GM19452 (cell line): ENCODE results near the gene DHX29.

Experiments used
- ATAC-seq: cut with Tn5 transposase; IDR thresholded peaks from one replicate; pipeline ENCODE4 v1.9.1; 2021; ENCODE audit not compliant: unreplicated experiment

The DHX29 gene

DNA sequence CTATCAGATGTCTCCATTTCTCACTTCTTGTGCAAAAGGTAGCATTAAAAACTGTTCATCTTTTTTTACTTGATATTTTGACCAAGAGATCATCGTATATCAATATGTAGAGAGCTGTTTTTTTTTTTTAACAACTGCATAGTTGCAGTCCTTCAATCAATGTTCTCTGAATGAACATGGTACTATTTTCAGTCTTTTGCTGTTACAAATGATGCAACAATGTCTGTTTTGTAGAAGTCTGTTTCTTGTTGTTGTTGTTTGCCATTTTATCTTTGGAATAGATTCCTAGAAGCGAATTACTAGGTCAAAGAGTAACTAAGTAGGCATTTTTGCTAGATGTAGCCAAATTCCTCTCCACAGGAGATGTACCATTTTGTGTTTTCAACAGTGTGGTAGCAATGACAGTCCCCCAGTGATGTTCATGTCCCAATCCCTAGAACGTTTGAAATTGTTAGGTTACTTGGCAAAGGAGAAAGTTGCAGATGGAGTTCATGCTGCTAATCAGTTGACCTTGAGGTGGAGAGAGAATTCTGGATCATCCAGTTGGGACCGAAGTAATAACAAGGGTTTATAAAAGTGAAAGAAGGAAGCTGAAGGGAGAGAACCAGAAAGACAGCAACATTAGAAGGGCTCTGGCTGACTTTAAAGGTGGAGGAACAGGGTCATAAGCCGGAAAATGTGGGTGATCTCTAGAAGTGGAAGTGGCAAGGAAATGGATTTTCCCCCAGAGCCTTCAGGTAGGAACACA lies 6.5 kb upstream of the DHX29 start:
- ATAC-seq: no peak

DNA sequence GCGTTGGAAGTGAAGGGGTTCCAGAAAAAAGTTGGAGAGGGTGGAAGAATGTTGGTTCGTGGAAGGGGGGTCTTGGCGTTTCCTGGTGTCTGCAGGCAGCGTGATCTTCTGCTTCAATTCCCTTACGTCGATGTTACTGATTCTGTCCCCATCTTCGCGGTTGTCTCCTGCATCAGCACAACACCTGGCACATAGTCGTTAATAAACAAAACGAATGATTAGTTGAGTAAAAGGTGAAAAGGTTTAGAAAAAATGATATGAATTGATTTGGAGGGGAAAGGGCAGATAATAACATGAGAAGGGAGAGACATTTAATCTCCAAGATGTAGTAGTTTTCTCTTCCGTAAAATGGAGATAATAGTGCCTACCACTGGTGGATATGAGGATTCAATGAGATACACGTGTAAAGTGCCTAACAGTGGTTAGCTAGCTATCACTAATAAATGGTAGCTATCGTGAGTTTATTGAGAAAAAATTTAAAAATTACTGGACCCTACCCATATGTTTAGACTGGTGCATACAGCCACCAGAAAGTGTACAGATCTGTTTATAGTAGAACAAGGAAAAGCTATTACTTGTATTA lies 851 bp upstream of the DHX29 start:
- no peak for ATAC-seq

DNA sequence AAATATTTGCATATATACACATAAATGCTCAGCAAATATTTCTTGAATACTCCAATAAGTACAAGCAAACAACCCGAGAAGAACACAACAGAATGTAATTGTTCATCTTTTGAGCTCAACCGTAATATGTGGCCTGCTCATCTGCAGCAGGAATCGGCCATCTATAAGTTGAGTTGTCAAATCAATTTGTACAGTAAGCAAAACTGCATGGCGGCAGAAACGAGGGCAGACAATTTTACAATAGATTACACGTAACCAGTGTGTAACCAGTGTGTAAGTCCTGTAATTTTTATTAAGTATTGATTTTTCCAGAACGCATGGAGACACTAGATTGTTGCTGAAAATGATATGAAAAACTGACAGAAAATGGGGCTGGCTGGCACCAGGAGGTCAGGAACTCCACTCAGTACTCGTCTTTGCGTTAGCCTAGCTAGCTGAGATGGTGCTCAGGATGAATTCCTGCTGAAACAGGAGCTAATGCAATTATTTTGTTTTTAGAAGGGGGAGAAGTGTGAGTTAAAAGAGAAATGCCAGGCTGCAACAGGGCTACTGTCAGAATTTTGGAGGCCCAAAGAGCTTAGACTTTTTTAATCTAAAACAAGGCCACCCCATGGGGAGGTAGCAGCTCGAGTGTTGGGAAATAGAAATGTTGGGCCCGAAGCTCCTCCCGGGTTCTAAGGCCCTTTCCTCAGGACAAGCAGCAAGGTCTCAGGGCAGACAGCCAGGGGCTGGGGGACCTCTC lies 682 bp downstream of the DHX29 start:
- no peak for ATAC-seq

GRCh38 chr5:55305345-55305744 lies 2.1 kb downstream of the DHX29 start:
- no peak for ATAC-seq

DNA sequence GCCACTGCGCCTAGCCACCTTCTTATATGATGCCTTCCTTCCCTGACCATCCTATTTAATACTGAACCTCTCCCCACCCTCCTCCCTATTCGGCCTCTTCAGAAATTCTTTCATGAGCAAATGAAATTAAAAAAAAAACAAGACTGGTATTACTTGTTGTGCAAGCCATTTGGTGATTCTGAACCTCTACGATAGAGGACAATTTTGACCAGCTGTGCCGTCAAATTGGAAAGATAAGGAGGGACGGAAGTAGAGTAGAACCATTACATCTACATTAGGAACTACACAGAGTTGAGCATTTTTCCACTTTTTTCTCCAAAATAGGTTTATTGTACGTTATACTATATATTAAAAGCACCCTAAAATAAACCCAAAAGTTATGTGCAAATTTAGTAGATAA lies 2.9 kb downstream of the DHX29 start:
- ATAC-seq: no peak

GRCh38 chr5:55303238-55303690 lies 4.2 kb downstream of the DHX29 start:
- no peak for ATAC-seq

DNA sequence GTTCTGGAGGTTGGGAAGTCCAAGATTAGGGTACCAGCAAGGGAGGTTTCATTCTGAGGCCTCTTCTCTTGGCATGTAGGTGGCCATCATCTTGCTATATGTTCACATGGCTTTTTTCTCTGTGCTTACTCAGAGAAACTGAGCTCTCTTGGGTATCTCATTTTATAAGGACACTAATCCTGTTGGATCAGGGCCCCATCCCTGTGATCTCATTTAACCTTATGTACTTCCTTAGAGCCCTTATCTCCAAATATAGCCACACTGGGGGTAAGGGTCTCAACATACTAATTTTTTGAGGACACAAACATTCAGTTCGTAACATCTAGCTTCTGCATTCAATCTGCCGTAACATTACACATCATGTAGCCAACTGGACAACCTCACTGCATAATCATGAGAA lies 6.6 kb downstream of the DHX29 start:
- no peak for ATAC-seq

DNA sequence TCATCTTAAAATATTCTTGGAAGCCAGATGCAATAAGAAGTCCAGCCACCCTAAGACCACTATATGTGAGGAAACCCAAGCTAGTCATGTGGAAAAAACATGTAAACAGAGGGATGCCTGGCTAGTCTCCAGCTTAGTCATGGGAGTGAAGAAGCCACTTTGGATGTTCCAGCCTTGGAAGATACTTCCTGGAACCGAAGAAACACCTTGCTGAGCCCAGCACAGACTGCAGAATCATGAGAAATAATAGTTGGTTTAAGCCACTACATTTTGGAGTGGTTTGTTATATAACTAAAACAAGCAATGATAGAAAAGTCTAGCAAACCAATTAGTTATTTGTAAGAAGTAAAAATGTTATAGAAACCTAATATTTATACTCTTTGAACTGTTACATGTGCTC lies 12.6 kb downstream of the DHX29 start:
- no peak for ATAC-seq

- ATAC-seq: no peak
Measured at GRCh38 chr5:55290991-55291390, 16.5 kb downstream of the DHX29 start.

GRCh38 chr5:55289808-55290207 lies 17.7 kb downstream of the DHX29 start:
- no peak for ATAC-seq

DNA sequence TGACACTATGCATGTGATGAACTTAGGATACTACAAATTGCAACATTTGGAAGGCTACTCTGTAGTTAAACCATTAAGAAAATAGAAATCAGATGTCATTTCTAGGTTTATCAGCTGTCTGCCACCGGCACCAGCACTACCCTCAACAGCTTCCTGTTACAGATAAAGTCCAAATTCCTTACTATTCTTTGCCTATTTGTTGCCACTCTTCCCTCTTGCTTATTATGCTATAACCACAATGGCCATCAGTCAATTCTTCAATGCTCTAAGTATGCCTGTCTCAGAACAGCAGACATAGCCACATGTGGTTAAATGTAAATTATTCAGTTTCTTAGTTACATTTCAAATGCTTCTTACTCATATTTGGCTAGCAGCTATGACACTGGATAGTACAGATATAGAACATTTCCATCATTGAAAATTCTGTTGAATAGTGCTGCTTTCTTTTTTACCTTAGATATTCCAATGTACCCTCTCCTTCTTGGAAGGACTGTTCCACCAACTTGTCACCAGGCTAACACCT lies 21.0 kb downstream of the DHX29 start:
- ATAC-seq: no peak

DNA sequence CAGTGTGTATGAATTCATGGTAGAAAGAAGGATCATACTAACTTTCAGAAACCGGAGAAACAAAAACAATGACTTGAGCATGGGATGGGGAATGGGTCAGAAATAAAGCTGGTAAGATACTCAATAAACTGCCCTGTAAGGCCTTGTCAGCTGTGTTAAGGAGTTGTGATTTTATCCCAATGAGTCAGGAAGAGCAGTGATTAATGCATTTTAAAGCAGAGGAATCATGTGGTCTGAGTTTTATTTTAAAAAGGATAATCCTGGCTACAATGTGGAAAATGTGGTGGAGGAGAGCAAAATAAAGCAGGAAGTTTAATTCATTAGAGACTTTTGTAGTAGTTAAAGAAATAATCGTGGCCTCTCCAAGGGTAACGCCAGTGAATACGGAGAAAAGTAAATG lies 28.7 kb downstream of the DHX29 start:
- no peak for ATAC-seq

GRCh38 chr5:55276771-55277170 lies 30.7 kb downstream of the DHX29 start:
- ATAC-seq: no peak

DNA sequence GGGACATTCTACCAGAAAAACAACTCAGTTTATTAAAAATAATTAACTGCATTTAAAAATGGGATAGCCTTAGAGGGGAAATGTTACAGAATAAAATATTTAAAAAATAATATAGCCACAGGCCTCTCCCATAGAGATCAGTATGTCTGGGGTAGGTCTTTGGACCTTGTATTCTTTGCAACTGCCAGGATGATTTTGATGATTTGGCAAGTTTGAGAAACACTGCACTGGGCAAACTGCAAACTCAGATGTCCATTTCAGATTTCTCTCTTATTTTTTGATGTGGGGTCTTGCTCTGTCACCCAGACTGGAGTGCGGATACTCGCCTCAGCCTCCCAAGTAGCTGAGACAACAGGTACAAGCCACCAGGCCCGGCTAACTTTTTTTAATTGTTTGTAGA lies 49.2 kb downstream of the DHX29 start:
- ATAC-seq: no peak

- no peak for ATAC-seq
Measured at GRCh38 chr5:55254802-55255201, 52.7 kb downstream of the DHX29 start.

GRCh38 chr5:55250064-55250463 lies 57.4 kb downstream of the DHX29 start:
- no peak for ATAC-seq

DNA sequence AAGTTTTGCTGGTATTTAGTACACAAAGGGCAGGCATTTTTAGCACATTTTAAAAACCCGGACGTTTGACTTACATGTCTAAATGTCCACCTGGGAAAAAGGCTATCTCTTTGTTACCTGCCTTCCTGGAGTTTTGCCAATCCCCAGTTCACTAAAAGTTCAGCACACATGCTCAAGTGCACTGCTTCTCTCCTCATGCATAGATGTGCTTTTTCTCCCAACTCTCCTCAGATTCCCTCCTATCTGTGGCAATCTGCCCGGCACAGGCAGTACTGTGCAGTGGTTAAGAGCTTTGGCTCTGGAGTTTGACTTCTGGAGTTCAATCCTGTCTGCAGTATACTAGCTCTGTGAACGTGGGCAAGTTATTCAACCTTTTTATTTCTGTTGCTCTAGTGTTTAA lies 65.7 kb downstream of the DHX29 start:
- no peak for ATAC-seq

GRCh38 chr5:55236800-55237199 lies 70.7 kb downstream of the DHX29 start:
- ATAC-seq: no peak

- ATAC-seq: no peak
Measured at GRCh38 chr5:55234121-55234700, 73.3 kb downstream of the DHX29 start.

DNA sequence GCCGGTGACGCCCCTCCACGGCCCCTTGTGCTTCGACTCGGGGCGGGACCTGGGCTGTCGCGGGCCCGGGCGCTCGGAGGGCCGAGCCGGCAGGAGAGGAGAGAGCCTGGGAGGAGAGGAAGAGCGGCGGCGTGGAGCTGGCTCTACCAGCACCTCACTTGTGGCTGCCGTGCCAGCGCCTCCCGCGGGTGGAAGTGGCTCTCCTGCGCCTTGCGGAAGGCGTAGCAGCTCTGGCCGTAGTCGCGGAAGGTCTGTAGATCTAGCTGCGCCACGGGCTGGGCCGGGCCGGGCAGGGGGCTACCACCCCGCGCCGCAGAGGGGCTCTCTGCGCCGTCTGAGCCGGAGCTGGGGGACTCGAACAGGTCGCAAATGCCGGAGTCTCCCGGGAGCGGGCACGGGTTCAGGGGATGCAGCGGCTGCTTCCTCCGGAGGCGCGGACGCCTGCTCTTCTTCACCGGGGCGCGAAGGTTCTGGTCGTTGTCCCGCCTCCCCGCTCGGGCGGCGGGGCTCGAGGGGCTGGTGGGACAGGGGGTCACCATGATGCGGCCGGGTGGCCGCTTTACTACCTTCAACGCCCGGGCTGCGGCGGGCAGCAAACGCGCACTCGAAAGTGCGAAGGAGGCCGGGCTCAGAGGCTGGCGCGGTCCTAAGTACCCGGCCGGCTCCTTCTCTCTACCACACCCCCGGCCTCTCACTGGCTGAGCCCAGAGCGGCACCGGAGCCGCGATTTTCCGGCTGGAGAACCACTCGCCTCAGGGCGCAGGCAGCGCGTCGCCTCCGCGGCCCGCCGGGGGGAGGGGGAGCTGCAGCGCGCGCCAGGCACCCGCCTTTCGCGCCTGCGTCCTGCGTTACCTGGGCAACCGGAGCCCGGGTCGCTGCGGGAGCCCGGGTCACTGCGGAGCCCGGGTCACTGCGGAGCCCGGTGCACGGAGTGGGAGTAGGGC lies 74.2 kb downstream of the DHX29 start, which contains the start of gene CCNO:
CCNO (minus strand) TSS at position 624 of the 944 bp plus-strand sequence; CDS start at position 539, 85 bp downstream.
- no peak for ATAC-seq
